Transverse colon (tissue), 3 donors: Measurements from ENCODE around the gene ABHD17A.

Experiments used
- EP300 ChIP-seq: sonication (generic); formaldehyde crosslinking; IDR thresholded peaks from one replicate; pipeline ENCODE4 v1.6.1; 2017; ENCODE audit warnings: antibody characterized with exemption, low read depth
- POLR2A ChIP-seq: fragments of 450-650 bp; IDR thresholded peaks from one replicate; pipeline ENCODE4 v1.6.1; 2016; ENCODE audit warnings: antibody characterized with exemption, mild to moderate bottlenecking, moderate library complexity
- TF ChIP-seq, protein P1 (sequence below), 5 experiments: fragments of 200-600 bp in 3 of 5; fragments of 450-650 bp in 2 of 5; sonication (generic) in 3 of 5; IDR thresholded peaks; 1 replicate in 2 of 5; 2 replicates in 3 of 5; pipeline ENCODE4 v1.5.1; 2016 to 2017; ENCODE audit warnings: antibody characterized with exemption in 5 of 5, inconsistent platforms in 3 of 5, mild to moderate bottlenecking in 2 of 5, moderate library complexity in 1 of 5

GRCh38 chr19:1924320-1924961 lies 39.1 kb upstream of the ABHD17A start:
- TF ChIP-seq, protein P1, sequence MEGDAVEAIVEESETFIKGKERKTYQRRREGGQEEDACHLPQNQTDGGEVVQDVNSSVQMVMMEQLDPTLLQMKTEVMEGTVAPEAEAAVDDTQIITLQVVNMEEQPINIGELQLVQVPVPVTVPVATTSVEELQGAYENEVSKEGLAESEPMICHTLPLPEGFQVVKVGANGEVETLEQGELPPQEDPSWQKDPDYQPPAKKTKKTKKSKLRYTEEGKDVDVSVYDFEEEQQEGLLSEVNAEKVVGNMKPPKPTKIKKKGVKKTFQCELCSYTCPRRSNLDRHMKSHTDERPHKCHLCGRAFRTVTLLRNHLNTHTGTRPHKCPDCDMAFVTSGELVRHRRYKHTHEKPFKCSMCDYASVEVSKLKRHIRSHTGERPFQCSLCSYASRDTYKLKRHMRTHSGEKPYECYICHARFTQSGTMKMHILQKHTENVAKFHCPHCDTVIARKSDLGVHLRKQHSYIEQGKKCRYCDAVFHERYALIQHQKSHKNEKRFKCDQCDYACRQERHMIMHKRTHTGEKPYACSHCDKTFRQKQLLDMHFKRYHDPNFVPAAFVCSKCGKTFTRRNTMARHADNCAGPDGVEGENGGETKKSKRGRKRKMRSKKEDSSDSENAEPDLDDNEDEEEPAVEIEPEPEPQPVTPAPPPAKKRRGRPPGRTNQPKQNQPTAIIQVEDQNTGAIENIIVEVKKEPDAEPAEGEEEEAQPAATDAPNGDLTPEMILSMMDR (IDR thresholded peaks at IDR 0.05), result no peak
- no peak for TF ChIP-seq POLR2A
- TF ChIP-seq EP300, result no peak
